Stomach (tissue), 4 donors: Measurements from ENCODE around the gene KCNQ4.

ENCODE experiments used
- EP300 ChIP-seq: sonication (generic); formaldehyde crosslinking; IDR thresholded peaks from one replicate; pipeline ENCODE4 v1.6.1; 2017; ENCODE audit warnings: antibody characterized with exemption
- POLR2A ChIP-seq, 4 donors: fragments of 450-650 bp; IDR thresholded peaks; one replicate each; pipeline ENCODE4 v1.6.1; 2016; ENCODE audit warnings: antibody characterized with exemption in 4 of 4, control low read depth in 2 of 4, mild to moderate bottlenecking in 1 of 4, moderate library complexity in 1 of 4
- TF ChIP-seq, protein P1 (sequence below), 7 experiments: fragments of 450-650 bp in 4 of 7; fragments of 200-600 bp in 3 of 7; sonication (generic) in 3 of 7; IDR thresholded peaks; one replicate each; pipeline ENCODE4 v1.5.1; 2016 to 2019; ENCODE audit warnings: antibody characterized with exemption in 7 of 7, control low read depth in 2 of 7, mild to moderate bottlenecking in 1 of 7

- TF ChIP-seq EP300 (no peak), POLR2A (IDR thresholded peaks at IDR 0.05) (no peak)
- TF ChIP-seq, protein P1, sequence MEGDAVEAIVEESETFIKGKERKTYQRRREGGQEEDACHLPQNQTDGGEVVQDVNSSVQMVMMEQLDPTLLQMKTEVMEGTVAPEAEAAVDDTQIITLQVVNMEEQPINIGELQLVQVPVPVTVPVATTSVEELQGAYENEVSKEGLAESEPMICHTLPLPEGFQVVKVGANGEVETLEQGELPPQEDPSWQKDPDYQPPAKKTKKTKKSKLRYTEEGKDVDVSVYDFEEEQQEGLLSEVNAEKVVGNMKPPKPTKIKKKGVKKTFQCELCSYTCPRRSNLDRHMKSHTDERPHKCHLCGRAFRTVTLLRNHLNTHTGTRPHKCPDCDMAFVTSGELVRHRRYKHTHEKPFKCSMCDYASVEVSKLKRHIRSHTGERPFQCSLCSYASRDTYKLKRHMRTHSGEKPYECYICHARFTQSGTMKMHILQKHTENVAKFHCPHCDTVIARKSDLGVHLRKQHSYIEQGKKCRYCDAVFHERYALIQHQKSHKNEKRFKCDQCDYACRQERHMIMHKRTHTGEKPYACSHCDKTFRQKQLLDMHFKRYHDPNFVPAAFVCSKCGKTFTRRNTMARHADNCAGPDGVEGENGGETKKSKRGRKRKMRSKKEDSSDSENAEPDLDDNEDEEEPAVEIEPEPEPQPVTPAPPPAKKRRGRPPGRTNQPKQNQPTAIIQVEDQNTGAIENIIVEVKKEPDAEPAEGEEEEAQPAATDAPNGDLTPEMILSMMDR (IDR thresholded peaks at IDR 0.05): no peak
Observed at GRCh38 chr1:40820251-40820797, 36.7 kb downstream of the KCNQ4 start.
